Muscle of back (tissue), 11 donors: ENCODE measurements around the gene FANK1. TPM values are rescaled to one million over a fixed set of nuclear protein-coding genes. Genes with fewer than 3 reads are reported as not detected.

Experiments used
- DNase-seq, 3 donors: peaks; one replicate each; pipeline versions ENCODE4 v3.0.0 to v3.0.0-alpha.2; 2013
- polyA plus RNA-seq, 10 donors: library from polyadenylated mRNA; unstranded; fragments of 120-200 nt; gene quantifications; one replicate each; pipeline ENCODE4 v1.2.1, GENCODE V29; 2013; ENCODE audit not compliant: insufficient read length in 10 of 10

The FANK1 gene
- polyA plus RNA-seq, 10 donors, result 0.27 to 2.3 (median 0.68) TPM

- DNase-seq, result no peak
These were observed 89.3 kb downstream of the FANK1 start for GRCh38 chr10:125985557-125986240.

- DNase-seq, result no peak
These were observed 93.4 kb downstream of the FANK1 start for GRCh38 chr10:125989791-125990190.

DNA sequence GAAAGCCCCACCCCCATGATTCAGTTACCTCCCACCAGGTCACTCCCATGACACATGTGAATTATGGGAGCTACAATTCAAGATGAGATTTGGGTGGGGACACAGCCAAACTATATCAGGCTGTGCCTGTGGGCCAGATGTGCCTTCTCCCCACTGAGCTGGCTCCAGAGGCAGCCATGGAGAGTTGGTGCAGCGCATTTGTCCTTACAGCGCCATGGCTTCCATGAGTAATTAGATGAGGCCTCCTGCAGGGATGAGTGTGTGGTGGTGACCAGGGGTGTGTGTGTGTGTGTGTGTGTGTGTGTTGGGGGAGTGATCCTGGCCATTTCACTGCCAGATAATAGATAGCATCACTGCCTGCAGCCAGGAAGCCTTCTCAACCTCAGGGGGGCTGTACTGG, 94.6 kb downstream of the FANK1 start:
- DNase-seq, result no peak

GRCh38 chr10:125991392-125991791, 95.0 kb downstream of the FANK1 start:
- no peak for DNase-seq

DNA sequence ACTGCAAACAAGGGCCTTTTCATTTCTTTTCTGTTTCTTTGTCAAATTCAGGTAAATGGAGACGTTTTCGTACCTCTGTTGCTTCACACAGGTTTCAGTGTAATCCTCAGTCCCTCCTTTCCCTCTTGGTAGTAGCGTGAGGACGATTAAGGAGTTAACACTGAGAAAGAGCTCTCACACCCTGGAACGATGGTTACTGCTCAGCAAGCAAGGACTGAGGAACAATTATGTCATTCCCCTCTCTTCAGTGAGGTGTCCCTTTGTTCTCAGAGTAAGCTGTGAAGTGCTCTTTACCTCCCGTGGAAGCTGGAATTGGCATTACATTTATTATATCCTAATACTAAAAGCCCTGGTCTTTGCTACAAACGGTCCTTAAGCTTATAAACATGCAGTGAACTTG, 95.9 kb downstream of the FANK1 start:
- no peak for DNase-seq

GRCh38 chr10:125994601-125995000, 98.2 kb downstream of the FANK1 start:
- DNase-seq, result no peak

DNA sequence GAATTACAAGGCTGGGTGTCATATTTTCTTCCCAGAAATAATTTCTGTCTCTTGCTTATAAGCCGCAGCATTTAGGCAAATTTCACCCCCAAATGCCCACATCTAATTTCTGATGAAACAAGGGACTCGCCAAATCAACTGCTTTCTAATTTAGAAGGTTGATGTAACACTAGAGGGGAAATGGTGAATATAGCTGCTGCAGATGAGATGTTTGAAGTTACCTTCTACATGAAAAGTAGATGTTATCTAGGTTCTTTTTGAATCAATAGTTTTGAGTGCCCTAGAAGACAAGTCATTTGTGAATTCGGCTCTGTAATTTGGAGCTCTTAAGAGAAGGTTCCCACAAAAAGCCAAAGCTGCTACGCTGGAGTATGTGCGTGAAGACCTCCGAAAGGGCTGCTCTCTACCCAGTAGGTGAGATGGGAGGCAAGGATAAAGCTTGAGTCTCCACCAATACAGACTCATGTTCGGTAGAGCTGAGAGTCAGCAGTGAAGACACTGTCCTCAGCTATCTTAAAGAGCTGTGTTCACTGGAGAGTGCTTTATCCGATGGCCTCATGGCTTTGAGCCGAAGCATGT, 99.5 kb downstream of the FANK1 start:
- no peak for DNase-seq

DNA sequence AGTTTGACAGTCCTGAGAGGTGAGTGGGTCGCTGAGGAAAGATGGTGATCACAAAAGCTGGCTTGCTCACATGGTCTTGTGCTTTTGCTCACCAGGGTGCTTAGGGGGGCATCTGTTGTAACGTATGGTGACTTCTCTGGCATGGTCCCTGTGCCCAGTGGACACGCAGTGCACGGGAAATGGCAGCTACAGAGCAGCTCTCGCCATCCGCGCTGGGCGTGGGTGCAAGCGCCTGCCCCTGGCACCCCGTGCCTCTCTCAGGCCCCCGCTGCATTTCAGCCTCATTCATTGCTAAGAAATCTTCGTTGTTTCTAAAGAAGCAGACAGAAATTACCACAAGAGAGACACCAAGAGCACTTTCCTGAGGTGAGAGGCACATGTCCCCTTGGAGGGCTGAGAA, 101.2 kb downstream of the FANK1 start:
- no peak for DNase-seq

DNA sequence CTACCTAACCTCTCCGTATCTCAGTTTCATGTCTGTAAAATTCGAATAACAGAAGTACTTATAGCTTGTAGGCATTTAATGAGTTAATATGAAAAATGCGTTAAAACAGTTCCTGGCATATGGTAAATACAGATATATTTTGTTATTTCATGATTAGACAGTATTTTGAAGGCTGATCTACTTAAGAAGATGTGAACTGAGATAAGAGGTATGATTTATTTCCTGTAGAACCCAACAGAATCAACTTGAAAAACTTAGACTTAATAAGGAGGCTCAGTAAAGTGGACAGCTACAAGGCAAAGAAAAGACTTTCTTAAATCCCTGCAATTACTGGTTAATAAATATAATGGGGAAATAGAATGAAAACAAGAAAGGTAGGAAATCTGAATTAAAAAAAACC, 103.3 kb downstream of the FANK1 start:
- no peak for DNase-seq

DNA sequence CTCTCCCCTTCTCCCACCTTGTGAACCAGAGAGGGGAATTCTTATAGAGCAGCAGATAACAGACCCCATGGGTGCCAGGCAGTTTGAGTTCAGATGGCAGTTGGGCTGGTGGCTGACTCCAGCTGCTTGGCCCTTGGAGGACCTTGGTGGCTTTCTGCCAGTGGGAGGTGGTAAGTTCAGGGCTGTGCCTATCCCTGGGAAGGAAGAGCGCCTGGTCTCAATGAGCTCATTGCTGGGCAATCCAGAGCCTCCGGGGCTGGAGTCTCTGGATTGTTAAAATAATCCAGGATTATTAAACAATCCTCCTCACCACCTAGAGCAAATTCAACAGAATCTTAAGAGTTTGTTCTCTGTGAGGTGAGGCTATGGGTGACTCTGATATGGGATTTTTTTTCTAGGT, 105.2 kb downstream of the FANK1 start:
- peak in 1 of 3 donors; percentile 12 for DNase-seq

DNA sequence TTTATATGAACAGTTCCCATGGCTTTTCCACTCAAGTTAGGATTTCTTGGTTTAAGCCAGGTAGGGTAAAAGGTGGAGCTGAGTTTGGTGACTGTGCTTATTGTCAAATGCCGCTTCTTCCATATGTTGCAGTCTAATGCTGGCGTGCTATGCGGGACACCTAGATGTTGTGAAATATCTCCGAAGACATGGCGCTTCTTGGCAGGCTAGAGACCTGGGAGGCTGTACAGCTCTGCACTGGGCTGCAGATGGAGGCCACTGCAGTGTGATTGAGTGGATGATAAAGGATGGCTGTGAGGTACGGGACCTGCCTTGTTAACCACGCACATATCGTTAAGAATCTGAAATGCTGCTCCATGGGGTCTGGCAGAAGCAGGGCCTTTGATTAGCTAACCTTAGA, 108.4 kb downstream of the FANK1 start:
- DNase-seq, result no peak

DNA sequence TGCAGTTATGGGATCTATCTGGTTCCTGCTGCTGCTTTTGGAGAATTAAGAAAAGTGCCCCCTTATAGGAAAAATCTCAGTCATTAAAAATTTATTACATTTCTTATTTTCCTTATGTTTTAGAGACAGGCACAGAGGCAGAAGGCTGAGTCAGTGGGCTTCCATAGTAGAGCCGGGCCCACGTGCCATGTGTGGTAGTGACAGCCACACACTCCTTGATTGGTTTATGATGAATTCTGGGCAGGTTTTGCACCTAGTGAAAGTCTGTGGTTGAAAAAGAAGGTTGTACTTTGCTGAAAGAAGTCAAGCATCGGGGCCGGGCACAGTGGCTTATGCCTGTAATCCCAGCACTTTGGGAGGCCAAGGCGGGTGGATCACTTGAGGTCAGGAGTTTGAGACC, 109.9 kb downstream of the FANK1 start:
- DNase-seq, result no peak

DNA sequence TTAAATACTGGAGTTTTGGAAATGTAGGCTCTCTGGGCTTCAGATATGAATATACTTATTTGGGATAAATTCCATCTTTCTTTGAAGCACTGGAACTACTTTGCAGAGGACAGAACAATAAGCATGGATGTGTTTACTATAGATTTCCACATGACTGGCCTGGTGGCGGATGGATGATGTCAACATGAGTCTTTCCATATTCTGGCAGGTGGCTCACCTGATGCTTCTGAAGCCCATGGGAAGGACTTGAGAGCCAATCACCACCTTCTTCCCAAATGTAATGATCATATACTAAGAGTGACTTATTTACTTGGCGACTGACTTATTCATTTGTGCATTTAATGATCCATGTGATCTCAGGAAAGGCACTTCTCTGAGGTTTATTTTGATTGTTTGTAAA, 110.5 kb downstream of the FANK1 start:
- no peak for DNase-seq

- no peak for DNase-seq
These were observed 113.3 kb downstream of the FANK1 start for GRCh38 chr10:126009650-126010049.

GRCh38 chr10:126011995-126012394, 115.6 kb downstream of the FANK1 start:
- DNase-seq, result no peak

DNA sequence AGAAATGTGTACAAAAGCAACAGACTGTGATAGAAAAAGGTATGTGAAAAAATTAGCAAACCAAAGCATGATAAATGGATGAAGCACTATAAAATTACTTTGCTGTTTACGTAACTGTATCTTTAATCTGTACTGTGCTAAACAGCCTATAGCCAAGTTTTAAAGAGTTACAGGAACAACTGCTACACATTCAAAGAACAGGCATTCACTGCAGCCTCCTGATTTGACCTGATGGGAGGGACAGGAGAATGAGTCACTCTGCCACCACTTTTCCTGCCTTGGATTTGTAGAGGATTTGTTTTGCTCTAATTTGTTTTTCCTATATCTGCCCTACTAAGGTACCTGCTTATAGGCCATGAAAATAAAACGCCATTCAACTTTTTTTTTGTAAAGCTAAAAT, 116.1 kb downstream of the FANK1 start:
- DNase-seq, result no peak

DNA sequence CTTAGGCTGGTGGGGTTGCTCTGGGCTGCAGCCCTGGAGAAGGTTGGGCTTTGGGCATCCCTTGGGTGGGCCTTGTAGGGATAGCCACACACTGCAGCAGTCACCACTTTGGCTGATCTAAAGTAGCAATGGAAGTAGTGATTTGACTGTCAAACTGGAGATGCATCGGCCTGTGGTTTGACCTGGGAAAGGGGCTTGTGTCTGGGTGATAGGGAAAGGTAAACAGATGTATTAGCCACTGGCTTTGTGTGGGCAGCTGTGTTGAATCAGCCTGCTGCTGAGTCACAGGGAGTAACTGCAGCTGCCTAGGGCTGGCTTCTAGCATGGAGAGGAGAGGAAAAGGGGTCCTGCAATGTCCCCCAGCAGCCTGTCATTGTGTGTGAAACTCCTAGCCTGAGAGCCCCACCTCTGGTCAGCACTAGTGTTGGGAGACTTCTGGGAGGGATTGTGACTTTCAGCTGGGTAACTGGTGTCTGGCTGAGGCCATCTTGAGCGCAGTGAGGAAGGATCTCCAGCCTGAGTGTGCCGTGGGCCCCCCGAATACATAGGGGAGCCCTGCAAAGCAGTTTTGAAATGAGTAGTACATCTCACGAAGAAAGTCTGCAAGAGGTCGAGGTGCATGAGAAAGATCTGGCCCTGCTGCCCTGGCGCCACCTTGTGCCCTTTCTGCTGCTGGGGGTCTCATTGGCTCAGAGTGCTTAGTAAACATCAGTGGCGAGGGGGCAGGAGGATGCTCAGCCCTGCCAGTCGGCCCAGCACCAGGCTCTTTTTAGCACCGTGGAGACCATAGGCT, 117.3 kb downstream of the FANK1 start:
- DNase-seq, result peak in 1 of 3 donors; percentile 28

DNA sequence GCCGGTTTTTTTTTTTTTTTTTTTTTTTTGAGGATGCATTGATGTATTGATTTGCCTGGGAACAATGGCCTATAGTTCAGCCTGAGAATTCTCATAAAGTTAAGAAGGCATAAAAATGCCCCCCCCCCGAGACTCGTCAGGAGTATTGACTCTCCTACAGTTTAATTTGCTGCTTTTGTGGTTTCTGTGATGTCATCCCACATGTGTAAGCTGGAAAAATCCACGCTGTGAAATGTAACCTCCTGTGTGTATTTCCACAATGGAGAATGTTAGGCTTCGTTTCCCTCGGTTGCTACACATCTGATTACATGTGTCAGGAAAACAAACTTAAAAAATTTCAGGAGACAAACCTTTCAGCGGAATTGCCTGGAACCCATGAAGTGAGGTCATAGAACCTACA, 117.9 kb downstream of the FANK1 start:
- peak in 2 of 3 donors; percentile 32 to 38 for DNase-seq

- peak in 1 of 3 donors; percentile 60 for DNase-seq
These were observed 119.0 kb downstream of the FANK1 start for GRCh38 chr10:126015413-126015812.

- no peak for DNase-seq
These were observed 119.9 kb downstream of the FANK1 start for GRCh38 chr10:126016156-126016805.

DNA sequence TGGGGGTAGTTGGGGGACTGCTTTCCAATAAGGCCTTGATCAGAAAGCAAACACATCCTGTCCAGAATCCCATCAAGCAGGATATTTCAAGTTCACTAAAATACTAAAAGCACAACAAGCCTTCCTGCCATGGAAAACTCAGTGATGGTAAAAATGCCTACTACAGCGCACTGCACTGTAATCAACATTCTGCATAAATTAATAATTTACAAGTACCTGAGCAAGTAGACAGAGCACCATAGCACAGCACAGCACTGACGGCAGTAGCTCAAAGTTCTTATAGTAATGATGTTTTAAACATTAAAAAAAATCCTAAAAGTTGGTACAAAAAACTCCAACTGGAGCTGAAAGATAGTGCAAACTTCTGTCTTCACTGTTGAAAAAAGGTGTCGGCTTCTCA, 120.5 kb downstream of the FANK1 start:
- no peak for DNase-seq

- no peak for DNase-seq
These were observed 121.7 kb downstream of the FANK1 start for GRCh38 chr10:126017961-126018560.
